ENCODE data around the gene IRF2.

Gene IRF2

DNA sequence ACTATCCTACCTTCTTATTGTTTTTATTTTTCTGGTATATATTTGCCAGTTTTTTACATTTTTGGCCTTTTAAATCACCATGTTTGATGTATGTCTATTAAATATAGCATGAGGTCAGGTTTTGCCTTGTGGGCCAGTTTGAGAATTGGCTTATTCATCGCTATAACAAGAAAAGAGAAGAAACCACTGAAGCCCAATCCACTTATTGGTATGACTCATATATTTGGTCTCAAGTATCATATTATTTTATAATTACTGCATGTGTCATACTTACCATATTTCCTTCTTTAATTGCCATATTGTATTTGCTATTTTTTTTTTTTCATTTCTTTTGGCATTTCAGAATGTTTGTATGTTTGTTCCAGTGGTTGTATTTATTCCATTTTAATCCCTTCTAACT, 99.3 kb downstream of the IRF2 start:
- H3K4me3 ChIP-seq, result no peak overlapping the region
- TF ChIP-seq, protein P1, sequence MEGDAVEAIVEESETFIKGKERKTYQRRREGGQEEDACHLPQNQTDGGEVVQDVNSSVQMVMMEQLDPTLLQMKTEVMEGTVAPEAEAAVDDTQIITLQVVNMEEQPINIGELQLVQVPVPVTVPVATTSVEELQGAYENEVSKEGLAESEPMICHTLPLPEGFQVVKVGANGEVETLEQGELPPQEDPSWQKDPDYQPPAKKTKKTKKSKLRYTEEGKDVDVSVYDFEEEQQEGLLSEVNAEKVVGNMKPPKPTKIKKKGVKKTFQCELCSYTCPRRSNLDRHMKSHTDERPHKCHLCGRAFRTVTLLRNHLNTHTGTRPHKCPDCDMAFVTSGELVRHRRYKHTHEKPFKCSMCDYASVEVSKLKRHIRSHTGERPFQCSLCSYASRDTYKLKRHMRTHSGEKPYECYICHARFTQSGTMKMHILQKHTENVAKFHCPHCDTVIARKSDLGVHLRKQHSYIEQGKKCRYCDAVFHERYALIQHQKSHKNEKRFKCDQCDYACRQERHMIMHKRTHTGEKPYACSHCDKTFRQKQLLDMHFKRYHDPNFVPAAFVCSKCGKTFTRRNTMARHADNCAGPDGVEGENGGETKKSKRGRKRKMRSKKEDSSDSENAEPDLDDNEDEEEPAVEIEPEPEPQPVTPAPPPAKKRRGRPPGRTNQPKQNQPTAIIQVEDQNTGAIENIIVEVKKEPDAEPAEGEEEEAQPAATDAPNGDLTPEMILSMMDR (IDR thresholded peaks at IDR 0.05), result no peak
- H3K27ac ChIP-seq, result no peak overlapping the region
- no peak for DNase-seq (ENCODE audit: low spot score)

GRCh38 chr4:184373886-184374405, 100.4 kb downstream of the IRF2 start:
- TF ChIP-seq, protein P1 (IDR thresholded peaks at IDR 0.05), result no peak
- H3K27ac ChIP-seq, result no peak overlapping the region
- no peak for DNase-seq (ENCODE audit: low spot score)
- no peak overlapping the region for H3K4me3 ChIP-seq

DNA sequence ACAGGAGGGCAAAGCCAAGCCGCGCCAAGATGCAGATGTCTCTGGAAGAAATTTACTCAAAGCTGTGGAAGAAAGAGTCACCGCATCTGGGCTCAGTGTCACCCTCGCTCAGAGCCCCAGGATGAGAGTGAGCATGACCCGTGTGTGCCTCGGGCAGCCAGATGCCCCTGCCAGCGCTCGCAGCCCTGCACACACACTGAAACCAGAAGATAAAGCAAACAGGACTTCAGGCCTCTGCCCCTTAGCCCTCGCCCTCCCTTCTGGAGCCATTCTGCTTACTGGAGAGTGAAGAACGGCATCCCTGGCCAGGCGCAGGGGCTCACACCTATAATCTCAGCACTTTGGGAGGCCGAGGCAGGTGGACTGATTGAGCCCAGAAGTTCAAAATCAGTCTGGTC, 103.0 kb downstream of the IRF2 start:
- no peak for DNase-seq (ENCODE audit: low spot score)
- Histone ChIP-seq H3K4me3 (no peak overlapping the region), H3K27ac (peak overlapping the region in 1 of 2 donors; percentile 52)
- TF ChIP-seq, protein P1 (IDR thresholded peaks at IDR 0.05), result no peak

- TF ChIP-seq, protein P1 (IDR thresholded peaks at IDR 0.05), result no peak
- Histone ChIP-seq H3K4me3 (no peak overlapping the region), H3K27ac (peak overlapping the region in 1 of 2 donors; percentile 52)
- no peak for DNase-seq (ENCODE audit: low spot score)
These were observed 103.5 kb downstream of the IRF2 start for GRCh38 chr4:184370711-184371389.

GRCh38 chr4:184369871-184370270, 104.5 kb downstream of the IRF2 start:
- TF ChIP-seq, protein P1 (IDR thresholded peaks at IDR 0.05), result no peak
- DNase-seq (ENCODE audit: low spot score), result no peak
- no peak overlapping the region for H3K27ac ChIP-seq

DNA sequence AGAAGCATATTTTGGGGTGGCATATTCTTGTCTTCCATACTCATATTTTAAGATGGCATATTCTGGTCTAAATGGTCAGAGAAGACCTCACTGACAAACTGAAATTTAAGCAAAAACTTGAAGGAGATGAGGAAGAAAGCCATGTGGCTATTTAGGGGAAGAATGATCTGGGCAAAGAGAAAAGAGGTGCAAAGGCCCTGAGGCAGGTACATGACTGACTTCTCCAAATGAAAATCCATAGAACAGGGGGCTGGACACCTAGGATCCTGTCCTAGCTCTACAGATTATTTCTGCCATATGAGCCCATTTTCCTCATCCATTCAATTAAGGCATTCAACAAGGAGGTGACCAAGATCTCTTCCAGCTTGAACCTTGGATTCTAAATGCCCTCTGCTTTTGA, 105.6 kb downstream of the IRF2 start:
- H3K4me3 ChIP-seq, result no peak overlapping the region
- DNase-seq (ENCODE audit: low spot score), result no peak
- H3K27ac ChIP-seq, result no peak overlapping the region
- TF ChIP-seq, protein P1 (IDR thresholded peaks at IDR 0.05), result no peak

More at GRCh38 chr4:184369871-184370270, 104.5 kb downstream of the IRF2 start:
- H3K4me3 ChIP-seq, result no peak overlapping the region

DNA sequence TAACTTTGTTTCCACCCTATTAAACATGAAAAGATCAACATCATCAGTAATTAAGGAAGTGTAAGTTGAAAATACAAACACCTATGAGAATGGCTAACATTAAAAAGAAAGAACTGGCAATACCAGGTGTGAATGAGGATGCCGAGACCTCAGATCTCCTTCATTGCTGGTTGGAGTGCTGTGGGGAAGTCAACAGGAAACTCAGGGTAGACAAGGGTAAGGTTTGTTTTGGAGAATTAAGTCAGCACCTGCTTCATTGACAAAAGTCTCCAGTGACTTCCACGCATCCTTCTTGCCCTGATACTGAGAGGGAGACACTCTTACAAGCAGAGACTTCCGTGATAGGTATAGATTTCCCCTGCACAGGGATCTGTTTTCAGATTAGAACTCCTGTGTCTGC, 106.1 kb downstream of the IRF2 start:
- no peak overlapping the region for H3K4me3 ChIP-seq
- no peak overlapping the region for H3K27ac ChIP-seq
- TF ChIP-seq, protein P1 (IDR thresholded peaks at IDR 0.05), result no peak
- DNase-seq (ENCODE audit: low spot score), result no peak

Measured in coronary artery (tissue), 2 donors.